ENCODE data around the gene LOXL4. TPM values are rescaled to one million over a fixed set of nuclear protein-coding genes. Genes with fewer than 3 reads are reported as not detected.

LOXL4 gene
- total RNA-seq, 6 experiments from 2014 or later, result 24.9 to 57.4 (median 27.6) TPM

DNA sequence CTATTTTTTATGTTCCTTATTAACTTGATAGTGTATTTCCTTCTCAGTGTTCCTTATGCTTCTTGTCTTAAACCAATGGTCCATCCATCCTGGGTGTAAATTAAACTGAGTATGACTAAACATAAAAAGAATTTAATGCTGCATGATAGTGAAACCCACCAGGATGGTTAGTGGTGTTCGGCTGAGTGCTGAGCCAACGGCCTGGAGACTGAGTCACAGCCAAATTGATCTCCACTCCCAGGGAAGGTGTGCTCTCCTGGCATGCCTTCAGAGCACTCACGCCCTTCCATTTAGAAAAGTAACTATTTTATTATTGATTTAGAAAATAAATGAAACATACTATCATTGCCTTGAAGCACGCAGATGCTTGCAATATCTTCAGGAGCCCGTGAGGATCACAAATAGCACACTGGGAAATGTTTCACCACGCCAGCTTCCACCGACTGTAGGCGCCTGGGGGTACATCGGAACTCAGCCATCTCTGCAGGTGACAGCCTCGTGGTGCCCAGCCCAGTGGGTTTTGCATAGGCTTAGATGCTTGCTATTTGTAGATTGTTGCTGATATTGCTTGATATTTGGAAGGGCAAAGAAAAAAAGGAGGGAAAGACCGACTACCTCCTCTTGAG lies 40.0 kb upstream of the LOXL4 start:
- Mint-ChIP-seq H3K4me3 (no peak overlapping the region), H3K27me3 (ENCODE audit: insufficient read depth) (peaks cover 2% of the 10 kb centered on the region), H3K27ac (no peak overlapping the region), H3K4me1 (ENCODE audit: low read depth) (peaks cover 33% of the 10 kb centered on the region), H3K9me3 (no peaks in the 10 kb centered on the region), H3K36me3 (ENCODE audit: low read depth) (no peaks in the 10 kb centered on the region)
- DNase-seq, result no peak
- TF ChIP-seq, protein P1, sequence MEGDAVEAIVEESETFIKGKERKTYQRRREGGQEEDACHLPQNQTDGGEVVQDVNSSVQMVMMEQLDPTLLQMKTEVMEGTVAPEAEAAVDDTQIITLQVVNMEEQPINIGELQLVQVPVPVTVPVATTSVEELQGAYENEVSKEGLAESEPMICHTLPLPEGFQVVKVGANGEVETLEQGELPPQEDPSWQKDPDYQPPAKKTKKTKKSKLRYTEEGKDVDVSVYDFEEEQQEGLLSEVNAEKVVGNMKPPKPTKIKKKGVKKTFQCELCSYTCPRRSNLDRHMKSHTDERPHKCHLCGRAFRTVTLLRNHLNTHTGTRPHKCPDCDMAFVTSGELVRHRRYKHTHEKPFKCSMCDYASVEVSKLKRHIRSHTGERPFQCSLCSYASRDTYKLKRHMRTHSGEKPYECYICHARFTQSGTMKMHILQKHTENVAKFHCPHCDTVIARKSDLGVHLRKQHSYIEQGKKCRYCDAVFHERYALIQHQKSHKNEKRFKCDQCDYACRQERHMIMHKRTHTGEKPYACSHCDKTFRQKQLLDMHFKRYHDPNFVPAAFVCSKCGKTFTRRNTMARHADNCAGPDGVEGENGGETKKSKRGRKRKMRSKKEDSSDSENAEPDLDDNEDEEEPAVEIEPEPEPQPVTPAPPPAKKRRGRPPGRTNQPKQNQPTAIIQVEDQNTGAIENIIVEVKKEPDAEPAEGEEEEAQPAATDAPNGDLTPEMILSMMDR (IDR thresholded peaks at IDR 0.05), result no peak

DNA sequence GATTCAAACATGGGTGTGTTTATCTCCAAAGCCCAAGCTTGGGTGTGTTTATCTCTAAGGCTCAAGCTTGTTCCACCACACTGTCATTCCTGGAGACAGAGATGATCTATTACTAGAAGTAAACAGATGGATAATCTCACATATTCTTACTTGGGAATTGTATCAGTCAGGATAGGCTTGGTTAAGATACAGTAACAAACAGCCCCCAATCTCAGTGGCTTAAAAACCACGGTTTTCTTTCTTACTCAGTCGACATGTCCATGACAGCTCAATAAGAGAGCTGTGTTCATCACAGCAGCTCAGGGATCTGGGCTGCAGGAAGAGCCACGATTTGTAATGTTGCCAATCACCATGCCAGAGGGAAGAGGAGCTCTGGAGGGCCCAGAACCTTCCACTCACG lies 38.5 kb upstream of the LOXL4 start:
- Mint-ChIP-seq H3K4me1 (ENCODE audit: low read depth) (peaks cover 20% of the 10 kb centered on the region), H3K9me3 (no peaks in the 10 kb centered on the region), H3K4me3 (no peak overlapping the region), H3K27ac (no peak overlapping the region), H3K36me3 (ENCODE audit: low read depth) (no peaks in the 10 kb centered on the region), H3K27me3 (ENCODE audit: insufficient read depth) (peaks cover 2% of the 10 kb centered on the region)
- TF ChIP-seq, protein P1 (IDR thresholded peaks at IDR 0.05), result no peak
- no peak for DNase-seq

GRCh38 chr10:98303569-98303968 lies 35.6 kb upstream of the LOXL4 start:
- Mint-ChIP-seq H3K27me3 (ENCODE audit: insufficient read depth) (peaks cover 13% of the 10 kb centered on the region), H3K27ac (no peak overlapping the region), H3K4me1 (ENCODE audit: low read depth) (peaks cover 2% of the 10 kb centered on the region), H3K36me3 (ENCODE audit: low read depth) (no peaks in the 10 kb centered on the region), H3K4me3 (no peak overlapping the region), H3K9me3 (no peaks in the 10 kb centered on the region)
- TF ChIP-seq, protein P1 (IDR thresholded peaks at IDR 0.05), result no peak
- DNase-seq, result no peak

DNA sequence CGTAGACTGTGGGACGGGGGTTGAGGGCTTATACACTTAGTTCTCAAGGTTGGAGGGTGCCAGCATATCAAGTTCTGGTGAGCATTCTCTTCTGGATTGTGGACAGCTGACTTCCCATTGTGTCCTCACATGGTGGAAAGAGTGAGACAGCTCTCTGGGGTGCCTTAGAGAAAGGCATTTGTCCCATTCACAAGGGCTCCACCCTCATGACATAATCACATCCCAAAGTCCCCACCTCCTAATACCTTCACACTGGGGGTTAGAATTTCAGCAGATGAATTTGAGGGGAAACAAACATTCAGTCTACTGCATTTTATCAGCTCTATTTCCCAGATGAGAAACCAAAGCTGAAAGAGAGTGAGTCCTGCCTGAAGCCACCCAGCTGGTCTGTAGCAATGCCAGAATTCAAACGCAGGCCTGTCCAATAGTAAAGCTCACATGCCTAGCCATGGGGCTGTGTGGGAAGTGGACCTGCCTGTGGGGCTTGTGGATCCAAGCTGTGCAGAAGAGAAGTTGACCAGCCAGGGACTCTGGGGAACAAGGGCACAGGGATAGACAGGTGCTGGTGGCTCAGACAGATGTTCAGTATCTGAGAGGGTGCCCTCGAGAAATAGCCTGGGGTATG lies 34.9 kb upstream of the LOXL4 start:
- no peaks in the 10 kb centered on the region for H3K36me3 Mint-ChIP-seq (ENCODE audit: low read depth)
- DNase-seq, result no peak
- H3K4me3 Mint-ChIP-seq, result no peak overlapping the region
- no peaks in the 10 kb centered on the region for H3K9me3 Mint-ChIP-seq
- TF ChIP-seq, protein P1 (IDR thresholded peaks at IDR 0.05), result no peak
- no peak overlapping the region for H3K27ac Mint-ChIP-seq
- H3K4me1 Mint-ChIP-seq (ENCODE audit: low read depth), result no peaks in the 10 kb centered on the region
- H3K27me3 Mint-ChIP-seq (ENCODE audit: insufficient read depth), result peaks cover 18% of the 10 kb centered on the region

DNA sequence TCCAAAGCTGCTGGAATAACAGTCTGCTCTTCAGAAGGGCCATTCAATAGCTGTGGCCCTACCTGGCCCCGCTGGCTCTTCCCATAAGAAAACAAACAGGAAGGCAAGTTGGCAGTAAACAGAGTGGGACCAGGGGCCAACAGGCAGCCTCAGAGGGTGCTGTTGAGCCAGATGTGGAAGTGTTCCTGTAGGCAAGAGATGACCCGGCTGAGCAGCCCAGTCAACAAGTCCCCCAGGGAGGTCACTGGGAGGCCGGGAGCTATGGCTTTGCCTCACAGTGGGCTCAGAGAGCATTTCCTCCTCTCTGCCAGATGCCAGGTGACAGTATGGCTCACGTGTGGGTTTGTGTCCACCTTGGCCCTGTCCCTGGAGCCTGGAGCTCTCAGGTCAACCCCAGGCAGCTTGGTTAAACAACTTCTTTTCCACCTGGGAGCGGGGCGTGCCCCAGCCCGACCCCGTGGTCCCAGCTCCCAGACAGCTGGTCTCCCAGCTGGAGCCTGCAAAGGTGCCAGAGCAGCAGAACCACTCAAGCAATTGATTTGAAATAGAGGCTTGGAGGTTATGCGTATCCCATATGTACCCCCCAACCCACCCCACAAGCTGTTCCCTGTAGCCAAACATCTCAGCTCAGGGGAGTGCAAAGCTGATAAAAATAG lies 33.8 kb upstream of the LOXL4 start:
- DNase-seq, result no peak
- TF ChIP-seq, protein P1 (IDR thresholded peaks at IDR 0.05), result no peak
- H3K27ac Mint-ChIP-seq, result no peak overlapping the region
- no peak overlapping the region for H3K4me3 Mint-ChIP-seq
- H3K9me3 Mint-ChIP-seq, result no peaks in the 10 kb centered on the region
- H3K27me3 Mint-ChIP-seq (ENCODE audit: insufficient read depth), result peaks cover 22% of the 10 kb centered on the region
- H3K4me1 Mint-ChIP-seq (ENCODE audit: low read depth), result peaks cover 2% of the 10 kb centered on the region; the same call in 1 of the 2 replicates
- no peaks in the 10 kb centered on the region for H3K36me3 Mint-ChIP-seq (ENCODE audit: low read depth)

Data from HFFc6 (cell line).